Measurements from ENCODE around the gene SLC38A10.
"Not testable (repeated sequence)": the region's sequence is repeated elsewhere in the genome, so short reads cannot be mapped to it uniquely, and the experiment has no call there.

Gene SLC38A10

GRCh38 chr17:81310949-81311550 lies 15.9 kb upstream of the SLC38A10 start:
- no peak for DNase-seq

- no peak for DNase-seq
Measured at GRCh38 chr17:81309859-81310839, 15.0 kb upstream of the SLC38A10 start.

- DNase-seq = peak; percentile 29
Measured at GRCh38 chr17:81309140-81309858, 14.2 kb upstream of the SLC38A10 start.

GRCh38 chr17:81308784-81309139 lies 13.7 kb upstream of the SLC38A10 start:
- DNase-seq = not testable (repeated sequence)

- DNase-seq = no peak
Measured at GRCh38 chr17:81307636-81308560, 12.8 kb upstream of the SLC38A10 start.

GRCh38 chr17:81306898-81307510 lies 11.9 kb upstream of the SLC38A10 start:
- DNase-seq = no peak

GRCh38 chr17:81306491-81306890 lies 11.4 kb upstream of the SLC38A10 start:
- DNase-seq = no peak

- no peak for DNase-seq
Measured at GRCh38 chr17:81305051-81305630, 10.0 kb upstream of the SLC38A10 start.

- no peak for DNase-seq
Measured at GRCh38 chr17:81304196-81305015, 9.3 kb upstream of the SLC38A10 start.

- DNase-seq = no peak
Measured at GRCh38 chr17:81303385-81303784, 8.3 kb upstream of the SLC38A10 start.

- no peak for DNase-seq
Measured at GRCh38 chr17:81302861-81303333, 7.8 kb upstream of the SLC38A10 start.

- no peak for DNase-seq
Measured at GRCh38 chr17:81302324-81302723, 7.2 kb upstream of the SLC38A10 start.

- DNase-seq = no peak
Measured at GRCh38 chr17:81301195-81302144, 6.4 kb upstream of the SLC38A10 start.

- no peak for DNase-seq
Measured at GRCh38 chr17:81300586-81301155, 5.6 kb upstream of the SLC38A10 start.

- no peak for DNase-seq
Measured at GRCh38 chr17:81299846-81300585, 4.9 kb upstream of the SLC38A10 start.

- DNase-seq = no peak
Measured at GRCh38 chr17:81298991-81299738, 4.1 kb upstream of the SLC38A10 start.

GRCh38 chr17:81298325-81298990 lies 3.4 kb upstream of the SLC38A10 start:
- DNase-seq = no peak

Data from stimulated activated CD4-positive, alpha-beta T cell treated with anti-CD3 and anti-CD28 coated beads, Interleukin-1b, Interleukin-23, amount 100 ng/mL, for 48 hours (primary cell).